Gastrocnemius medialis (tissue), 4 donors: Measurements from ENCODE around the gene KLHDC7B. TPM values are rescaled to one million over a fixed set of nuclear protein-coding genes. Genes with fewer than 3 reads are reported as not detected.
"Not testable (repeated sequence)": the region's sequence is repeated elsewhere in the genome, so short reads cannot be mapped to it uniquely, and the experiment has no call there.

ENCODE experiments used
- ATAC-seq, 2 donors: fragments of 150-250 bp; one replicate each; pipeline ENCODE4 v1.9.1; 2016
- DNase-seq, 2 donors: peaks; one replicate each; pipeline ENCODE4 v3.0.0-alpha.2; 2019
- H3K27ac ChIP-seq, 4 donors: fragments of 200-600 bp; sonication (generic); 1 replicate in 1 of 4; 2 replicates in 3 of 4; pipeline ENCODE4 v1.5.1; 2016 to 2018; ENCODE audit warnings: mild to moderate bottlenecking in 2 of 4, moderate library complexity in 1 of 4
- H3K27me3 ChIP-seq, 3 donors: fragments of 200-600 bp; sonication (generic) in 2 of 3; 1 replicate in 1 of 3; 2 replicates in 2 of 3; pipeline versions ENCODE4 v1.5.1 to v1.6.0; 2016 to 2019; ENCODE audit warnings: mild to moderate bottlenecking in 1 of 3, moderate library complexity in 1 of 3
- H3K36me3 ChIP-seq, 2 donors: fragments of 200-600 bp; sonication (generic) in 1 of 2; one replicate each; pipeline ENCODE4 v1.5.1; 2017 to 2018
- H3K4me1 ChIP-seq, 2 donors: fragments of 200-600 bp; sonication (generic) in 1 of 2; one replicate each; pipeline ENCODE4 v1.5.1; 2016 to 2017; ENCODE audit warnings: mild to moderate bottlenecking in 2 of 2
- H3K4me3 ChIP-seq, 4 donors: fragments of 200-600 bp; sonication (generic) in 3 of 4; 1 replicate in 1 of 4; 2 replicates in 3 of 4; pipeline ENCODE4 v1.5.1; 2016 to 2019; ENCODE audit warnings: mild to moderate bottlenecking in 2 of 4
- H3K9me3 ChIP-seq, 3 donors: fragments of 200-600 bp; sonication (generic) in 2 of 3; 1 replicate in 1 of 3; 2 replicates in 2 of 3; pipeline ENCODE4 v1.5.1; 2016 to 2019
- CTCF ChIP-seq, 5 experiments: fragments of 450-650 bp in 3 of 5; fragments of 200-600 bp in 2 of 5; sonication (generic) in 2 of 5; IDR thresholded peaks in 4 of 5; conservative IDR thresholded peaks in 1 of 5; 1 replicate in 4 of 5; 2 replicates in 1 of 5; pipeline ENCODE4 v1.5.1; 2016 to 2019; ENCODE audit warnings: antibody characterized with exemption in 5 of 5, mild to moderate bottlenecking in 3 of 5, moderate library complexity in 3 of 5
- POLR2A ChIP-seq, 2 donors: fragments of 450-650 bp; IDR thresholded peaks; one replicate each; pipeline ENCODE4 v1.6.1; 2017; ENCODE audit warnings: antibody characterized with exemption in 2 of 2, mild to moderate bottlenecking in 2 of 2, moderate library complexity in 2 of 2
- in situ Hi-C, 4 donors: fragments of 200-750 bp; cut with MboI; loops; one replicate each; pipeline versions ENCODE4 v1.15.0 to v1.8.0; 2017; ENCODE audit warnings: low sequenced_read_pairs in 4 of 4
- intact Hi-C: fragments of 100-400 bp; cut with DNase I; formaldehyde crosslinking; loops from one replicate; pipeline ENCODE4 v1.15.1; 2023; ENCODE audit warnings: low total_unique reads
- total RNA-seq, 4 donors: library from RNA; depleted of rRNA; stranded (reverse); fragments of >200 nt; gene quantifications; one replicate each; pipeline versions ENCODE4 v1.1.0 to v1.2.3, GENCODE V29; 2016

Gene KLHDC7B
- total RNA-seq, 4 donors from 2014 or later, result not detected

- intact Hi-C loops, ATAC-seq, H3K9me3 ChIP-seq, H3K27ac ChIP-seq, H3K4me3 ChIP-seq, in situ Hi-C loops, H3K36me3 ChIP-seq, DNase-seq: not testable (repeated sequence)
- peaks cover 8 to 12% of the 10 kb centered on the region in 2 donors for H3K4me1 ChIP-seq
- H3K27me3 ChIP-seq, result peaks cover 47 to 54% (median 50%) of the 10 kb centered on the region in 3 donors
- peak; percentile 16 to 30 for TF ChIP-seq POLR2A (IDR thresholded peaks at IDR 0.05)
Observed at GRCh38 chr22:50533856-50534711, 11.6 kb upstream of the KLHDC7B start.

- Histone ChIP-seq H3K27me3 (peaks cover 41 to 43% (median 42%) of the 10 kb centered on the region in 3 donors), H3K27ac (no peak overlapping the region), H3K9me3 (no peaks in the 10 kb centered on the region), H3K4me3 (no peak overlapping the region), H3K36me3 (no peaks in the 10 kb centered on the region), H3K4me1 (peaks cover 11 to 12% of the 10 kb centered on the region in 2 donors)
- in situ Hi-C loops (no loop called here), intact Hi-C loops (no loop called here)
- no peak for TF ChIP-seq POLR2A (IDR thresholded peaks at IDR 0.05)
- TF ChIP-seq CTCF (IDR thresholded peaks at IDR 0.05 in 4 of 5, conservative IDR thresholded peaks at IDR 0.05 in 1 of 5), result no peak
- DNase-seq, result no peak
- ATAC-seq, result no peak
Observed at GRCh38 chr22:50535113-50535512, 10.6 kb upstream of the KLHDC7B start.

GRCh38 chr22:50536226-50536625 is 9.5 kb upstream of the KLHDC7B start:
- no peak for DNase-seq
- no peaks in the 10 kb centered on the region for H3K9me3 ChIP-seq
- no peak overlapping the region for H3K4me3 ChIP-seq
- no peaks in the 10 kb centered on the region for H3K36me3 ChIP-seq
- intact Hi-C loops (no loop called here), in situ Hi-C loops (no loop called here)
- no peak for ATAC-seq
- peaks cover 4 to 11% of the 10 kb centered on the region in 2 donors for H3K4me1 ChIP-seq
- no peak overlapping the region for H3K27ac ChIP-seq
- peaks cover 30 to 32% (median 30%) of the 10 kb centered on the region in 3 donors for H3K27me3 ChIP-seq
- TF ChIP-seq POLR2A (IDR thresholded peaks at IDR 0.05), result no peak
- TF ChIP-seq CTCF (IDR thresholded peaks at IDR 0.05 in 4 of 5, conservative IDR thresholded peaks at IDR 0.05 in 1 of 5), result no peak

- Histone ChIP-seq H3K4me3 (no peak overlapping the region), H3K27me3 (peaks cover 16 to 20% (median 17%) of the 10 kb centered on the region in 3 donors), H3K9me3 (no peaks in the 10 kb centered on the region), H3K27ac (peak overlapping the region in 1 of 4 donors; percentile 87), H3K4me1 (peaks cover 0 to 6% of the 10 kb centered on the region in 2 donors), H3K36me3 (no peaks in the 10 kb centered on the region)
- DNase-seq, result no peak
- ATAC-seq, result no peak
- in situ Hi-C loops (no loop called here), intact Hi-C loops (no loop called here)
- TF ChIP-seq POLR2A (IDR thresholded peaks at IDR 0.05) (no peak), CTCF (IDR thresholded peaks at IDR 0.05 in 4 of 5, conservative IDR thresholded peaks at IDR 0.05 in 1 of 5) (no peak)
Observed at GRCh38 chr22:50537765-50538164, 7.9 kb upstream of the KLHDC7B start.

- intact Hi-C loops, result no loop called here
- no peak overlapping the region for H3K4me3 ChIP-seq
- peaks cover 9 to 18% (median 18%) of the 10 kb centered on the region in 3 donors for H3K27me3 ChIP-seq
- peaks cover 4 to 8% of the 10 kb centered on the region in 2 donors for H3K4me1 ChIP-seq
- peak overlapping the region in 3 of 4 donors; percentile 75 to 87 (median 85) for H3K27ac ChIP-seq
- H3K36me3 ChIP-seq, result no peaks in the 10 kb centered on the region
- ATAC-seq (no peak), DNase-seq (no peak)
- in situ Hi-C loops, result no loop called here
- TF ChIP-seq POLR2A (IDR thresholded peaks at IDR 0.05) (no peak), CTCF (IDR thresholded peaks at IDR 0.05 in 4 of 5, conservative IDR thresholded peaks at IDR 0.05 in 1 of 5) (no peak)
- H3K9me3 ChIP-seq, result no peaks in the 10 kb centered on the region
Observed at GRCh38 chr22:50540381-50540780, 5.3 kb upstream of the KLHDC7B start.

- Histone ChIP-seq H3K27me3 (peaks cover 17 to 22% (median 21%) of the 10 kb centered on the region in 3 donors), H3K27ac (peak overlapping the region in 1 of 4 donors; percentile 31)
- H3K9me3 ChIP-seq, intact Hi-C loops, ATAC-seq, DNase-seq, H3K36me3 ChIP-seq, in situ Hi-C loops, H3K4me3 ChIP-seq, H3K4me1 ChIP-seq: not testable (repeated sequence)
Observed at GRCh38 chr22:50541667-50542026, 4.1 kb upstream of the KLHDC7B start.
